Bone marrow (tissue), 2 donors: ENCODE measurements around the gene OAS3.

Source experiments
- DNase-seq, 2 donors: peaks; one replicate each; lab custom pipeline; 2025; lab: John Stamatoyannopoulos, UW

Gene OAS3

DNA sequence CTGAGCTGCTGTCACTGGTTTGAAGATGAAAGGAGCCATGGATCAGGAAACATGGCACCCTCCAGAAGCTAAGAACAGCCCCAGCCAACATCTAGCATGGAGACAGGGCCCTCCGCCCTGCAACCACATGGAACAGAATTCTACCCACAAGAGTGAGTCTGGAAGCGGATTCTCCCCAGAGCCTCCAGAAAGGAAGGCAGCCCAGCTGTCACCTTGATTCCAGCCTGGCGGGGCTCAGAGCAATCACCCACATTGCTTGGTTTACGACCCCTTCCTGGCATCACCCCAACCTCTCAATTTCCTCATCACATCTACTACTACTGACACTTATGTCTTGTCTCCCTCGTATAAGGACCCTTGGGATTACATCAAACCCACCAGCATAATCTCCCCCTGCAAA is 78.5 kb downstream of the OAS3 start:
- no peak for DNase-seq

DNA sequence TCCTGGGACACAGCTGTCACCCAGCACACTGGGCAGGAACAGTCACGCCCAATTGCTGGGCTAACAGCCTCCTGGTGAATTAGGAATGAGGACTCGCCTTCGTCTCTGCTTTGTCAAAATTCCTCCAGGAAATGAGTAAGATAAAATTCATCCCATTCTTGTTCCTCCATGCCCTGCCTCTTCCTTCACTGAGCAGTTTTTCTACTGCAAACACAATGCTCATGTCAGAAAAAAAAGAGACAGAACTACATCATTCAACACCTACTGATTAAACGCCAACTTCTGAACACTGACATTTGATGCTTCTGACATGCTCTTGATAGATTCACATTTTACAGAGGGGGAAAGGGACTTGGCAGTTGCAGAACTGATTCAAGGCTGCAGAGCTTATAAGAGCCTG is 80.8 kb downstream of the OAS3 start:
- no peak for DNase-seq

DNA sequence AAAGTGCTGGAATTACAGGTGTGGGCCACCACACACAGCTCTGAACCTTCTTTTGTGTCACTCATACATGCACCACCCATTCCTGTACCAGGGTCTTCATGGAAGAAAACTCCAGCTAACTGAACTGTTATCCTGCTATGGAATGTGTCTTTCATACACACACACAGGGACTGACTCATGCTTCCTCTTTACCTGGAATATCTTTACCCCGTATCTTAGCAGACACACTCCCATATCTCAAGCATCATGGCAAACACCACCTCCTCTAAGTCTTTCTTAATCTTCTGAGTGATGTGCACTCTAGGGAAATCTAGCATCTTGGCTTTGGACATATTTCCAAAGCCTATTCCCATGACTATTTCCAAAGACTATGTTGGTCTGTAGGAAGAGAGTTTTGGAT is 83.2 kb downstream of the OAS3 start:
- no peak for DNase-seq
